CD4-positive, CD25-positive, alpha-beta regulatory T cell (primary cell): ENCODE measurements around the gene BBS7. TPM values are rescaled to one million over a fixed set of nuclear protein-coding genes. Genes with fewer than 3 reads are reported as not detected.

Source experiments
- ATAC-seq, 2 donors: fragments of 150-1000 bp; cut with Tn5 transposase; one replicate each; pipeline ENCODE4 v1.10.0; 2021; ENCODE audit warnings: low read depth in 2 of 2, moderate number of reproducible peaks in 2 of 2, moderate library complexity in 1 of 2
- DNase-seq, 3 donors: peaks; one replicate each; pipeline versions ENCODE4 v3.0.0 to v3.0.0-alpha.2; 2012 to 2022; ENCODE audit warnings: mixed read lengths in 1 of 3
- H3K27ac ChIP-seq: one replicate; pipeline ENCODE4 v1.7.0; 2013; ENCODE audit warnings: mild to moderate bottlenecking, low read length; ENCODE audit not compliant: insufficient read depth, poor library complexity, severe bottlenecking
- H3K27me3 ChIP-seq: one replicate; pipeline ENCODE4 v1.7.0; 2013; ENCODE audit warnings: low read length; ENCODE audit not compliant: control insufficient read depth, insufficient read depth
- H3K36me3 ChIP-seq: one replicate; pipeline ENCODE4 v1.7.0; 2013; ENCODE audit warnings: mild to moderate bottlenecking, low read length, moderate library complexity; ENCODE audit not compliant: control insufficient read depth, insufficient read depth
- H3K4me1 ChIP-seq: 2 replicates; pipeline ENCODE4 v1.7.0; 2013; ENCODE audit warnings: mild to moderate bottlenecking, low read length; ENCODE audit not compliant: insufficient read depth, control insufficient read depth, poor library complexity, severe bottlenecking
- H3K4me3 ChIP-seq: one replicate; pipeline ENCODE4 v1.7.0; 2013; ENCODE audit warnings: low read depth, mild to moderate bottlenecking, low read length, moderate library complexity
- H3K9me3 ChIP-seq, 2 experiments: 1 replicate in 1 of 2; 2 replicates in 1 of 2; pipeline ENCODE4 v1.7.0; 2013; ENCODE audit warnings: low read length in 2 of 2, mild to moderate bottlenecking in 1 of 2, moderate library complexity in 1 of 2; ENCODE audit not compliant: control insufficient read depth in 2 of 2
- H3K27ac Mint-ChIP-seq, 3 donors: one replicate each; pipeline ENCODE4 v1.8.0; 2020 to 2022; ENCODE audit warnings: mild to moderate bottlenecking in 3 of 3, mixed read lengths in 3 of 3, moderate library complexity in 2 of 3
- H3K27me3 Mint-ChIP-seq: one replicate; pipeline ENCODE4 v1.8.0; 2022; ENCODE audit warnings: mild to moderate bottlenecking, mixed read lengths
- H3K36me3 Mint-ChIP-seq: one replicate; pipeline ENCODE4 v1.8.0; 2020; ENCODE audit warnings: mixed read lengths
- H3K4me1 Mint-ChIP-seq, 4 donors: one replicate each; pipeline ENCODE4 v1.8.0; 2020 to 2022; ENCODE audit warnings: mixed read lengths in 4 of 4, mild to moderate bottlenecking in 1 of 4
- H3K4me3 Mint-ChIP-seq, 4 donors: one replicate each; pipeline ENCODE4 v1.8.0; 2020 to 2022; ENCODE audit warnings: mild to moderate bottlenecking in 4 of 4, mixed read lengths in 4 of 4, moderate library complexity in 3 of 4
- H3K9me3 Mint-ChIP-seq, 7 donors: one replicate each; pipeline ENCODE4 v1.8.0; 2020 to 2022; ENCODE audit warnings: mixed read lengths in 7 of 7, mild to moderate bottlenecking in 3 of 7, moderate library complexity in 2 of 7
- polyA plus RNA-seq, 4 donors: library from polyadenylated mRNA; unstranded; fragments of 300-500 nt; fragmentation: Illumina TruSeq; gene quantifications; one replicate each; pipeline ENCODE4 v1.2.3, GENCODE V29; 2021
- total RNA-seq: library from RNA; stranded (reverse); gene quantifications from one replicate; pipeline ENCODE4 v1.2.3, GENCODE V29; 2022

Gene BBS7
- total and polyA plus RNA-seq, 5 donors from 2014 or later, result 5.1 to 9.0 (median 6.2) TPM

- Mint-ChIP-seq H3K4me1 (peaks cover 6 to 32% (median 16%) of the 10 kb centered on the region in 4 donors), H3K36me3 (no peaks in the 10 kb centered on the region), H3K4me3 (peak overlapping the region; percentile 86 to 94 (median 90)), H3K27ac (peak overlapping the region in 2 of 3 donors; percentile 92 to 97), H3K9me3 (no peaks in the 10 kb centered on the region), H3K27me3 (no peaks in the 10 kb centered on the region)
- Histone ChIP-seq H3K27me3 (no peaks in the 10 kb centered on the region), H3K27ac (peak overlapping the region; percentile 82), H3K4me3 (peak overlapping the region; percentile 91), H3K9me3 (no peaks in the 10 kb centered on the region), H3K4me1 (peaks cover 21% of the 10 kb centered on the region), H3K36me3 (no peaks in the 10 kb centered on the region)
- DNase-seq (no peak), ATAC-seq (no peak)
Observed at GRCh38 chr4:121824171-121824527, 46.1 kb downstream of the BBS7 start.

GRCh38 chr4:121823505-121824170 is 46.6 kb downstream of the BBS7 start, which contains the start of gene CCNA2:
TSS of gene CCNA2 (minus strand) at chr4:121823883. CDS start at chr4:121823628, 255 bp downstream.
- peaks cover 21% of the 10 kb centered on the region for H3K4me1 ChIP-seq
- H3K4me1 Mint-ChIP-seq, result peaks cover 6 to 34% (median 20%) of the 10 kb centered on the region in 4 donors
- H3K36me3 ChIP-seq, result no peaks in the 10 kb centered on the region
- peak within 1 kb of the TSS; percentile 83 to 97 (median 92) for H3K27ac Mint-ChIP-seq
- peak within 1 kb of the TSS; percentile 82 for H3K27ac ChIP-seq
- no peaks in the 10 kb centered on the region for H3K36me3 Mint-ChIP-seq
- peak within 1 kb of the TSS; percentile 93 for H3K4me3 ChIP-seq
- peak within 1 kb of the TSS; percentile 86 to 94 (median 90) for H3K4me3 Mint-ChIP-seq
- H3K27me3 Mint-ChIP-seq, result no peaks in the 10 kb centered on the region
- H3K9me3 ChIP-seq, result no peaks in the 10 kb centered on the region
- ATAC-seq (peak; percentile 97 to 98), DNase-seq (peak; percentile 93 to 98 (median 94))
- H3K27me3 ChIP-seq, result no peaks in the 10 kb centered on the region
- H3K9me3 Mint-ChIP-seq, result no peaks in the 10 kb centered on the region

GRCh38 chr4:121822796-121823504 is 47.3 kb downstream of the BBS7 start:
- DNase-seq (peak; percentile 3 to 72 (median 42)), ATAC-seq (no peak)
- peaks cover 21% of the 10 kb centered on the region for H3K4me1 ChIP-seq
- Mint-ChIP-seq H3K36me3 (no peaks in the 10 kb centered on the region), H3K9me3 (no peaks in the 10 kb centered on the region), H3K4me1 (peaks cover 6 to 37% (median 20%) of the 10 kb centered on the region in 4 donors), H3K4me3 (peak overlapping the region; percentile 86 to 94 (median 90)), H3K27ac (peak overlapping the region in 2 of 3 donors; percentile 92 to 97), H3K27me3 (no peaks in the 10 kb centered on the region)
- H3K27ac ChIP-seq, result peak overlapping the region; percentile 47
- peaks cover 5% of the 10 kb centered on the region for H3K36me3 ChIP-seq
- H3K4me3 ChIP-seq, result peak overlapping the region; percentile 93
- H3K9me3 ChIP-seq, result no peaks in the 10 kb centered on the region
- H3K27me3 ChIP-seq, result no peaks in the 10 kb centered on the region

- ATAC-seq (no peak), DNase-seq (peak in 1 of 3 donors; percentile 34)
- Mint-ChIP-seq H3K4me3 (peak overlapping the region; percentile 86 to 94 (median 90)), H3K36me3 (no peaks in the 10 kb centered on the region), H3K9me3 (no peaks in the 10 kb centered on the region), H3K4me1 (peaks cover 6 to 40% (median 20%) of the 10 kb centered on the region in 4 donors), H3K27ac (peak overlapping the region in 1 of 3 donors; percentile 97), H3K27me3 (no peaks in the 10 kb centered on the region)
- peak overlapping the region; percentile 47 for H3K27ac ChIP-seq
- H3K4me1 ChIP-seq, result peaks cover 21% of the 10 kb centered on the region
- H3K4me3 ChIP-seq, result peak overlapping the region; percentile 93
- no peaks in the 10 kb centered on the region for H3K9me3 ChIP-seq
- peaks cover 12% of the 10 kb centered on the region for H3K36me3 ChIP-seq
- H3K27me3 ChIP-seq, result no peaks in the 10 kb centered on the region
Observed at GRCh38 chr4:121822047-121822446, 48.2 kb downstream of the BBS7 start.

- peaks cover 5% of the 10 kb centered on the region for H3K36me3 Mint-ChIP-seq
- DNase-seq, result no peak
- H3K9me3 Mint-ChIP-seq, result no peaks in the 10 kb centered on the region
- ATAC-seq, result no peak
- H3K4me3 Mint-ChIP-seq, result no peak overlapping the region
- Histone ChIP-seq H3K27me3 (no peaks in the 10 kb centered on the region), H3K9me3 (no peaks in the 10 kb centered on the region), H3K36me3 (peaks cover 37% of the 10 kb centered on the region), H3K27ac (no peak overlapping the region), H3K4me3 (peak overlapping the region; percentile 9), H3K4me1 (peaks cover 20% of the 10 kb centered on the region)
- peaks cover 6 to 45% (median 18%) of the 10 kb centered on the region in 4 donors for H3K4me1 Mint-ChIP-seq
- H3K27me3 Mint-ChIP-seq, result no peaks in the 10 kb centered on the region
- H3K27ac Mint-ChIP-seq, result peak overlapping the region; percentile 1 to 60 (median 13)
Observed at GRCh38 chr4:121819216-121819965, 50.9 kb downstream of the BBS7 start.

GRCh38 chr4:121818215-121818614 is 52.1 kb downstream of the BBS7 start:
- Mint-ChIP-seq H3K4me1 (peaks cover 5 to 49% (median 14%) of the 10 kb centered on the region in 4 donors), H3K27ac (peak overlapping the region in 2 of 3 donors; percentile 7 to 82), H3K4me3 (no peak overlapping the region), H3K27me3 (no peaks in the 10 kb centered on the region), H3K9me3 (no peaks in the 10 kb centered on the region), H3K36me3 (peaks cover 8% of the 10 kb centered on the region)
- Histone ChIP-seq H3K27ac (no peak overlapping the region), H3K4me3 (no peak overlapping the region), H3K9me3 (no peaks in the 10 kb centered on the region), H3K4me1 (peaks cover 15% of the 10 kb centered on the region), H3K36me3 (peaks cover 49% of the 10 kb centered on the region), H3K27me3 (no peaks in the 10 kb centered on the region)
- no peak for ATAC-seq
- DNase-seq, result no peak

GRCh38 chr4:121817701-121818100 is 52.6 kb downstream of the BBS7 start:
- Histone ChIP-seq H3K4me1 (peaks cover 9% of the 10 kb centered on the region), H3K9me3 (no peaks in the 10 kb centered on the region), H3K4me3 (no peak overlapping the region), H3K36me3 (peaks cover 54% of the 10 kb centered on the region), H3K27ac (no peak overlapping the region), H3K27me3 (no peaks in the 10 kb centered on the region)
- H3K36me3 Mint-ChIP-seq, result peaks cover 8% of the 10 kb centered on the region
- DNase-seq (no peak), ATAC-seq (no peak)
- no peaks in the 10 kb centered on the region for H3K9me3 Mint-ChIP-seq
- peak overlapping the region in 1 of 3 donors; percentile 7 for H3K27ac Mint-ChIP-seq
- H3K27me3 Mint-ChIP-seq, result no peaks in the 10 kb centered on the region
- no peak overlapping the region for H3K4me3 Mint-ChIP-seq
- H3K4me1 Mint-ChIP-seq, result peaks cover 7 to 53% (median 13%) of the 10 kb centered on the region in 4 donors
